ENCODE results near the gene SLC30A10.
"Not testable (repeated sequence)": the region's sequence is repeated elsewhere in the genome, so short reads cannot be mapped to it uniquely, and the experiment has no call there.

SLC30A10 gene

DNA sequence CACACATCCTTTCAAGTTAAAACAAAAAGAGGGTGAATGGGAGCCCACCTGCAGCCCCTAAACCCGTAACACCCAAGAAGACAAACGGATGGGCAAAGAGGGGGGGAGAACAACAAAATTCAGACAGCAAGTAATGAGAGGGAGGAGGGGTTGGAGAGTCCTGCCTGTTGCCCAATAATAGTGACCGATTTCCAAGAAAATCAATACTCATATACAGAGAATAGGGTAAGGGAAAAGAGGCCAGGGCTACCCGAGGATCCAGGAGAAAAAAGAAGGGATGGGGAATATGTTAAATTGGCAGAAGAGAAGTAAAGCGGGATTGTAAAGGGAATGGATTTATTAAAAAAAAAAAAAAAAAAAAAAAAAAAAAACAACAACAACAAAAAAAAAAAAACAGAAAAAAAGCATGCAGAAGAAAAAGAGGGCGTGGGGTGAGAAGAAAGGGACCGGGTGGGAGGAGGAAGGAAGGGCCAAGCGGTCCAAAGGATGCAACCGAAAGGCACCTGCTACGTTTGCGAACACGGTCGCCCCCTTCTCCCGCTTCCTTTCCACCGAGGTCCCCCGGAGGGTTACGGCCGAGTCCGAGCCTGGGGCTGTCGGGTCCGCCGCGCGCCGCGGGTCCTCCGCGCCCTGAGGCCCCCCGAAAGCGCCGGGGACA, 930 bp downstream of the SLC30A10 start:
- no peak for DNase-seq (ENCODE audit: low read depth, low spot score)

DNA sequence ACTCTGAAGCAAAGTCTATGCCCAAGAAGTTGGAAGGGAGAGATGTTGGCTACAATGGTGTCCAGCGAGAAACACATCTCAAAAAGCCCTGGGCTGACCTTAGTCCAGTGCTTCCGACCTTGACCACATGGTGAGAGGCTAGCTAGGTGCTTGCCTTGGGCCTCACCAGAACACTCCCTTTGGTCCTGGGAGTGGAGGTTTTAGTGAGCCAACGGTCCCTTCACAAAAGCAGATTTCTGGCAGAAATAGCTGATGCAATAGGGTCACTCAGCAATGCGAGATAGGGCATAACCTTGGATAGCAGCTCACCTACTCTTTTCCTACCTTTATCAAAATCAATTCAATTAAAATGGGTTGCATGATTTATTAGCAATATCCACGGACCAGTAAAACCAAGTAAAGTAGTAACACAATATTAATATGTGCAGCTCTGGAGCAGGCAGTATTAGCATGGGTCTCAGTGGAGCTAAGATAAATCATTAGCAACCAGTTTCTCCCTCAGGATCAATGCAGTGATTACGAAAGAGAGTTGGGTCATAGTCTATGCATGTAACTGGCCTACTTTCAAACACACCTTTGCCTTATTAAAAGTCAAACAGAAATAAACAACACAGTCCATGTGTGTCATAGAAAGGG, 1.9 kb downstream of the SLC30A10 start:
- DNase-seq (ENCODE audit: low read depth, low spot score) = no peak

DNA sequence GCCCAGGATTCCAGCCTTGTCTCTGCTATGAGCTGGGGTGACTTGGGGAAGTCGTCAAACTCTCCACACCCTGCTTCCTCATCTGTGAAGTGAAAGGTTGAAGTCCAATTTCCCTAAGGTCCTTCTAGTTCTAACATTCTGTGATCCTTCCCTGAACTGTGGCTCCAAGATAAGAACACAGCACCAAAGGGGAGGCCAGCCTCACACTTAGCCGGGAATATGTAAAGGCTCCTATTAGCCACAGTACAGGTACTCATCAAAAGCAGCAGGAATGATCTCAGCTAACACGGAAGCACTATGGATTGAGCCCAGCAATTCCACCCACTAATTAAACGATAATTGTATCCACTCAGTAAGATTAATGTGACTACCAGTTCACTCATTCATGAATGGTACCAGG, 4.0 kb downstream of the SLC30A10 start:
- no peak for DNase-seq (ENCODE audit: low read depth, low spot score)

DNA sequence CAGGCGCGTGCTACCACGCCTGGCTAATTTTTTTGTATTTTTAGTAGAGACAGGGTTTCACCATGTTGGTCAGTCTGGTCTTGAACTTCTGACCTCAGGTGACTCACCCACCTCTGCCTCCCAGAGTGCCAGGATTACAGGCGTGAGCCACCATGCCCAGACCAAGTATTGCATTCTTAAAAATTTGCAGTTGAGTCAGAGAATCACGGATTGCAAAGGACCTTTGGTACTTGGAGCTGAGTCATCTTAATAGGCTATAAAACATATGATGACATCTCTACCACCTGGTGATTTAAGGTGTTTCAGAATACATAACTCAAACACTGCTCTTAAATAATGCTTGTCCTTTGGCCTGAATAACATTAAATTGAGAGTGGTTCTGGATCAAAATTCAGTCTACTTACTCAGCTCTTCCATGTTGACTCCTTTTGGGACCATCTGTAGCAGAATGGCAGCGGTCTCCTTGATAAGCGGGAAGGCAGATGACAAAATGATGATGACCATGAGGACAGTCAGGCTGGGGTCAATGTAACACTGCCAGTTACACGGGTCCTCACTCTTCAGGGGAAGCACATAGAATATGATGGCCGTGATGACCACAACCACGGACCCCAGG, 10.4 kb downstream of the SLC30A10 start:
- no peak for DNase-seq (ENCODE audit: low read depth, low spot score)

DNA sequence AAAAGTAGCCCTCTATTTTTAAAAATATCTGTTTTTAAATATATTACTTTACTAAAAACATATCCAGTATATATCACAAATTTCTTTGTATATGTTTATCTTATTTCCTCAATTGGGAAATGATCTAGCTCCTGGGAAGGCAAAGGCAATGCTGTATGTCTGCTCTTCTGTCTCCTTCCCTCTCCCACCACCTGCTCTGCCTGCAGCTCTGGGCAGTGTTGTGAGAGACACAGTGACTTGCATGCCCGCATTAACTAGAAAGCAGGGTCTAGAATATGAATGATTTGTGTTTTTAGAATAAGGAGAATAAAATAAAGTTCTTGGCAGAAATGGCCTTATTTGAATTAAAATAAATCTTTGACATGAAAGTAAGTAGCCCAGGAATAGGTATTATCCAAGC, 11.1 kb downstream of the SLC30A10 start:
- DNase-seq (ENCODE audit: low read depth, low spot score) = no peak

DNA sequence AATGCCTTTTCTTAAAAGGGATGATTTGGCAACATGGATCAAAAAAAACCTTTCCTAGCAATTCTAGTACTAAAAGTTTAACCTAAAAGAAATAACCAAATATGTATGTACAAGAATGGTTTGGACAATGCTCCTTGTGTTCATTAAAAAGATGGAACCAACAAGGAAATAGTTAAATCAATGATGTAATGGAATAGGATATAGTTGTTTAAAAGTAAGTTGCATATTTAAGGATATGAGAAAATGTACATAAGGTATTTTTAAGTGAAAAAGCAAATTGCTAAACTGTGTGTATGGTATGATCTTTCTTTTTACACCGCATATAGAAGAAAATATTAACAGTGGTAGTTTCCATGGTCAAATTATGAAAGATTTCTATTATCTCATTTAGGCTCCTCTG, 12.1 kb downstream of the SLC30A10 start:
- no peak for DNase-seq (ENCODE audit: low read depth, low spot score)

DNA sequence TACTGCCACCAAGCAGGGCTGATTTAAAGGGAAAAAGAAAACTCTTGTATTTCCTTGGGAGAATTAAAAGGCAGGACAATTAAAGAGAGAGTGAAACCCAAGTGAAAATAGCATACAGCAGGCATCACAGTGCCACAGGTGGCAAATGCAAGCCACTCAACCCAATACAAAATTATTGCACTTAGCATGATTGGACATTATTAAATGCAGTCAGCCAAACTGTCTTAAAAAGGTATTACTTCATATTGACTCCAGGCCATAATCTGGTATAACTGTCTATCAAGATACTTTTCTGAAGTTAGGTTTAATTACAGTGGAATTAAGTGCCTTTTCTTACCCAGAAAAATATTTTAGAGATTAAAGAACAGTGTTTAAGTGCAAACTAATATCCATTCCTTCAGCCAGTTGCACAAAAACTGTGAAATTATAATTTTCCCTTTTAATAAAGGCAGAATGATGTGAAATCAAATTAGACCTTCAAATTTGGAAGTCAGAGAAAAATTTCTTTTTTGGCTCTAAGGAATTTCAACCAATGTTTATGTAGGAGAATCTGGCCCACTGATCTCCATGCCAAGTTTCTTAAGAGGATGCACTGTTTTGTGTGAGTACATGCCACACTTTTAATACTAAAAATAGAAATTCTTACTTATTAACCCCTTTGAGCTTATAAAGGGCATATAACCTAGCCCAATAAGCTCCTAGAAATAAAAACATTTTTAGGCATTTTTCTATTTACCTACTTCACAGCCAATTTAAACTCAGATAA, 15.2 kb downstream of the SLC30A10 start:
- no peak for DNase-seq (ENCODE audit: low read depth, low spot score)

DNA sequence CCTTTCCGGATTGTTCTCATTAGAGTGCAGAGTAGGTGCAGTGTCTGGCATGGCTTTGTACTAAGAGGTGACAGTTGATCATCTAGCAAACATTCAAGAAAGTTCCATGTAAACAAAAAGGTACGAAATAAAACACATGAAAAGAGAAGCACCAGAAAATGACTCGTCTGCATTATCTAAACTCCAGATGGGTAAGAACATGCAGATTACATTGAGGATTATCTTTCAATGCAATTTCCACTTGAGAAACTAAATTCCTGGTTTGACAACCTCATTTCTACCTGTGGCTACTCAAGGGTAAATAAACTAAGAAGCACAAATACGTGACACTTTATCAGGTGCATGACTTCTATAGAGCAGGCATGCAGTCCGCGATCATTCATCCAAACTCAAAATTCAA, 17.6 kb downstream of the SLC30A10 start:
- DNase-seq (ENCODE audit: low read depth, low spot score) = no peak

DNA sequence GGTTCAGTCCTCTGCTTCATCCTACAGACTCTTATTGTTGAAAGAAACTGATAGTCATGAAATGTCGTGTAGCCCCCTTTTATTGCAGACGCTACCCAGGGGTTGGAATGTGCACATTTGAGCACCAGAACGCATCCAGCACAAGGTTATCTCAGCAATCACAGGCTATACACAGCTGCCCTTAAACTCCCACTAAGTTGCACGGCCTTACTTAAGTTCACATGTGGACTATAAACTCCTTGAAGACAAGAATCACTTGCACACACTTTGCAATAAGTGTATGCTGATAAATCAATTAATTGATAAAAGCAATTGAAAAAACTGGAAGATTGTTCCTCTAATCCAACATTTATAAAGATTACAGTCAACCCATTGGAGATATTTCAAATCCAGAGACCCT, 18.9 kb downstream of the SLC30A10 start:
- no peak for DNase-seq (ENCODE audit: low read depth, low spot score)

DNA sequence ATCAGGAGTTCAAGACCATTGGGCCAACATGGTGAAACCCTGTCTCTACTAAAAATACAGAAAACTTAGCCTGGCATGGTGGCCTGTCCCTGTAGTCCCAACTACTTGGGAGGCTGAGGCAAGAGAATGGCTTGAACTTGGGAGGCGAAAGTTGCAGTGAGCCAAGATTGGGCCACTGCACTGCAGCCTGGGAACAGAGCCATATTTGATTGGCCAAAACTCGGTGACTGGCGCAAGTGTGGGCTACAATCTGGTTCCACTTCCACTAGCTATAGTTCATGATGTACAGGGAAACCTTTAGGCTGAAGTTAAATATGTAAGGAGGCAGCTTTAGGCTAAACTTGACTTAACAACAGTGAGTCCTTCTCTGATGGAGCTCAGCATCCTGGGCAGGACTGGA, 20.2 kb downstream of the SLC30A10 start:
- no peak for DNase-seq (ENCODE audit: low read depth, low spot score)

DNA sequence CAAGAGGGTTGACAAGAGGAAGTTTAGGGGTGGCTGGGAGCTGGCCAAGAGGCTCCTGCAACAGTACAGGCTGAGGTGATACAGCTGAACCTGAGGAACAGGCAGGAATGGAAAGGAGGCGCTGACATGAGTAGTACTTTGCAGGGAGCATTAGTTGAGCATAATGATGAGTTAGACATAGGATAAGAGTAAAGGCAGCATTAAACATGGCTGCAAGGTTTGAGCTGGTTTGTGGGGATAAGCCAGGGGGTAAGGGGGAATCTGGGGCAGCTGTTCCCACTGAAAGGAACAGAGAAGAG, 20.6 kb downstream of the SLC30A10 start:
- no peak for DNase-seq (ENCODE audit: low read depth, low spot score)

DNA sequence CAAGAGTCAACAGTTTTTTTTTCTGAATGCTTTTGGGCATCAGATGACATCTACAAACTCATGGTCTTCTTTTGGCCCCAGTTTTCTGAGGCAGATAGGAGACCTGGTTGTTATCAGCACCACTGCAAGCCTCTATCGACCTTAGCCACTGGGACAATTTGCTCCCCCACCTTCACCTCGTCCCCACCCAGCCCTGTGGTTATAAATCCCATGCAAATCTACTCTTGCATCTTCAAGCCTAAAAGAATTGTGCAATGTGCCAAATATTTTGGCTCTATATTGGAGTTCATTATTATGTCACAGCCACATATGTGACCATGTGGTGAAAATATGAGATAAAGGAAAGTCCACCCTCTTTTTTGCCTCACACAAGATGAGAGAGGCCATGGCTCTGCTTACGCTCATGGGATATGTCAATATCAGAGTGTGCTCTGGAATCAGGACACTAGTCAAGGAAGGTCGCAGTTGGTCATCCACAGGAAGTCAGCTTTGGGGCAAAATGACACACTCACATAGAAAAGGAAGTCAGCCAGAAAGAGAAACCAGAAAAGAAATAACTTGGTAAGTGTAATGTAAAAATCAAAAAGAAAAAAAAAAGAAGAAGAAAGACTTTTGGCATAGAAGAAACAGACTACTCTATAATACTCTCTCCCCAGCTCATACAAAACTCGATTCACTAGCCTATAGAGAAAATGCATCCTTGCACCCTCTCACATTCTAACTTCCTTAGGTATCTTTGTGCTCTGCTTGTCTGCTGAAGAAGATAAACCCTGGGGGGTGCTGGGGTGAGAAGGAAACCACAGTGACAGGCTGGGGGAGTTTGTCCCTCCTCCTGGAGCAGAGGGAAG, 21.2 kb downstream of the SLC30A10 start:
- no peak for DNase-seq (ENCODE audit: low read depth, low spot score)

DNA sequence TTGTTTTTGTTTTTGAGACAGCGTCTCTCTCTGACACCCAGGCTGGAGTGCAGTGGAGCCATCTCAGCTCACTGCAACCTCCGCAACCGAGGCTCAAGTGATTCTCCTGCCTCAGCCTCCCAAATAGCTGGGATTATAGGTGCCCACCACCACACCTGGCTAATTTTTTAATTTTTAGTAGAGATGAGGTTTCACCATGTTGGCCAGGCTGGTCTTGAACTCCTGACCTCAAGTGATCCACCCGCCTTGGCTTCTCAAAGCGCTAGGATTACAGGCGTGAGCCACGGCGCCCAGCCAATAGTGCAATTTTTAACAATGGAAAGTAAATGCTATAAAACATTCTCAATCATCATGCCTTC, 21.8 kb downstream of the SLC30A10 start:
- not testable (repeated sequence) for DNase-seq (ENCODE audit: low read depth, low spot score)

DNA sequence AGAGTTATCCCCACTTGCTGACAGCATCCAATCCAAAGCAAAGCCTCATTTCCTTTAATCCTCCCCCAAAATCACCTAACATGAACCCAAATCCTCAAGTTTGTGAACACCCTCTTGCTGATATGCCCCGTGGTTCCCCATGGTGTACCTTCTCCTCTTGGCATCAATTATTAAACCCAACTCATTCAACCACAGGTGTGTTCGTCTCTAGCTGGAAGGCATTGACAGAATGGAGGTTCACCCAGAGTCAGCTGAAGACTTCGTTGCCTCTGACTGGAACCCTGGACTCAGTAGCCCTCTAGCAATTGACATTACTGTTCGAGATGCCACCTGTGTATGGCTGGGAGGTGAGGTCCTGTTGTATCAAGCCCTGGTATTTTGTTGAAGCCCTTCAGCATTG, 22.8 kb downstream of the SLC30A10 start:
- no peak for DNase-seq (ENCODE audit: low read depth, low spot score)

DNA sequence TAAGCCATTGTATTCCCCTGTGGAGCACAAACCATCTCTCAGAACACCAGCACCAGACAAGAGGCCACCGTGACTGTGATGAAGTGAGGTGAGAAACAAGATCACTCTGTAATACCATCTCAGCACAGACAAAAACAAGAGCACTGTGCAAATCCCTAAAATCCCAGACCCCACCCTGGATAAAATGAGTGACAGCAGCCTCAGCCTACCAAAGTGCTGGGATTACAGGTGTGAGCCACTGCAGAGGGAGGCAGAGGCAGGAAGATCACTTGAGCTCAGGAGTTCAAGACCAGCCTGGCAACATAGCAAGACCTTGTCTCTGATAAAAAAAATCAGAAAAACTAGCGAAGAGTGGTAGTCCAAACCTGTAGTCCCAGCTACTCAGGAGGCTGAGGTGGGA, 23.4 kb downstream of the SLC30A10 start:
- DNase-seq (ENCODE audit: low read depth, low spot score) = no peak

DNA sequence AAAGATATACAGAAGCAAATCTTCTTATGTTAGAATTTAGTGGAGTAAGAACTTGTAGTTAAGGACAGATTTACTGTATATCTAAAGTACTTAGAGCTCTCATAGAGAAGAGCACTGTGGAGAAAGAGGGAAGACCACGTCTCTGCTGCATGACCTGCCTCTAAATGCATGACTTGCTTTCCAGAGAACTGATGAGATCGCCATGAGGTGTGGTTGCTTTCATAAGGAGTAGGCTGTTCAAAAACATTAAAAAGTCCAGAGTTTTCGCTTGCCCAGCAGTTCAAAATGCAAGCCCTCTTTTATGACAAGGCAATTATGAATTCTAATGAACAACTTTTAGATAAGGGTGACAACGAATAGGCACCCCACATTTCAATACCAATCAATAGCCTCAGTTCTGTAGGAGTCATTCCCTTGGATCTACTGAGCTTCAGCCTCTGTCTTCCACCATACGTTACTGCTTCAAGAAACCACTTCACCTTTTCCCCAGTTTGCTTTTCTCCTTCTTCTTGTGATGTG, 24.9 kb downstream of the SLC30A10 start:
- no peak for DNase-seq (ENCODE audit: low read depth, low spot score)

DNA sequence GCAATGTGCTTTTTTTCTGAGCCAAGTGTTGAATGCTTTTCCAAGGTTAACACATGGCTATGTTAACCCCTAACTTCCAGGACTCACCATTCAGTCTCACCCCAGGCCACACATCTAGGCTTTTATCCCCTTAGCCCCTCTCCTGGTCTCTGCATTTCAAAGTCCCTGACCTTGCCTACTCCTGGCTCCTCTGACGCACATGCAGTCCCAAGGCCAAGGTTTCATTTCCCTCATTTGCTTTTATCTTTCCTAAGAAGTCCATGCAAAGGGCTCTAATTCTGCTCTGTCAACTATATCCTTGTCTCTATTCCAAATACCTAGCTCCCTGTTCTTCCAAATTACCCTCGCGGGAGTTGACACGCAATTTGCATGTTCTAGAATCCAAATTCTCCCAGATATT, 25.4 kb downstream of the SLC30A10 start:
- no peak for DNase-seq (ENCODE audit: low read depth, low spot score)

DNA sequence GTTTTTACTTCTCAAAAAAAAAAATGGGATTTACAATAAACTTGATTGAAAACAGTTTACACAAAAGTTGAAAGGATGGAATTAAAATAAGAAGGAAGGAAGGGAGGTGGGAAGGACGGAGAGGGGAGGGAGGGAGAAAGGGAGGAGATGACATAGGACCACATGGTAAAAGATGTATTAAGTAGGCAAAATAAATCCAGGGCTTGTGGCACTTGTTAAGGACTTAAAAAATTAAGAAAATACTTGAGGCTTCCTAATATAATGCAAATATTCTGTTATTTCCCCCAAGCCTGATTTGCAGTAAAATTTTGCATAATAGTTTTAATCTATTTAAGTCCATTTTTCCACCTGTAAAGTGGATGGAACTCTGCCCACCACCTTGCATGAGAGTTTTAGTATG, 27.5 kb downstream of the SLC30A10 start:
- no peak for DNase-seq (ENCODE audit: low read depth, low spot score)

DNA sequence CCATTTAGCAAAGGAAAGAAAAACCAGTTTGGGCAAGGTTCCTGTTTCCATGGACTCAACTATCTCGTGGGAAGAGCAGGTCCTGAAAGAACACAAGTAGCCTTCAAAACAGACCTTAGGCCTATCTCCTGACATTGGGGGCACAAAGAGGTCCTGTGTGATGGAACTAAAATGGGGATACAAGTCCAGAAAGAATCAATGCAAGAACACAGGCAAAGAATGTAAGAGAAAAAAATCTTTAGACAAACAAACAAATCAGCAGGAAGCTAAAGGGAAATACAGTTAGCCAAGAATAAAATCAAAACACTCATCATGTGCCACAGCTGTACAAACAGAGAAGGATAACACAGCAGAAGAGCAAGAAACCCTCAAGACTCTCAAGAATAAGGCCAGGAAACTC, 28.2 kb downstream of the SLC30A10 start:
- DNase-seq (ENCODE audit: low read depth, low spot score) = no peak

DNA sequence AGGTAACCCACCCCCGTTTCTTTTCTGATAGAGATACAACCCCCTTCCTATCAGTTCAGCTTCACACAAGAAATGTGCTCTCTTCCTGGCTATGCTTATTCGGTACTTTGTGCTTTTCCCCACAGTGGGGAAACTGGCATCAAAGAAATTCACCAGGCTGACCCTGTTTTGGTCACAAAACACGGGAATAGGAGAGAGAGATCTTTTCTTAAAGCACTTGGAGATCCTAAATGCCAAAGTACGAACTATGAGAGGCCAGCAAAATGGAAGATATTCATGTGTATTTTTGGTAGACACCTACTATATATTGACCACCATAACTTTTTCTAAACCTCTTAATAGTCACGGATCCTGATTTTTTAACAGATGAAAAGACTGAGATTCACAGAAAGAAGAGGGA, 30.0 kb downstream of the SLC30A10 start:
- no peak for DNase-seq (ENCODE audit: low read depth, low spot score)

DNA sequence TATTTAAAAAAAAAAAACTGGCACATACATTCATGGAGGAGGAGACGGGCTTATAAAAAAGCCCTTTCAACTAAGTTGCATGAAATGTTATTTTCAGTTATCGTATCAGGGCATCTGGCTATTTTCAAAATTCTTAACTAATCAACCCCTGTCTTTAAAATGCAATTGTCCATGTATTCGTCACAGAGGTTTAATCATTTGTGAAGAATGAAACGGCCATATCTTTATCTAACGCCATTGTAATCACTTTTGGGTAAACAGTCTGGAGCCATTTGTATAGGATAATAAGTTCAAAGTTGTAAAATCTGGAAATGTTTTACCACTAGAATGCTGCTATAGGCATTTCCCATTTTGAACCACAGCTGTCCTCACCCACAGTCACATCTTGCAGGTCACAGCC, 30.4 kb downstream of the SLC30A10 start:
- DNase-seq (ENCODE audit: low read depth, low spot score) = no peak

DNA sequence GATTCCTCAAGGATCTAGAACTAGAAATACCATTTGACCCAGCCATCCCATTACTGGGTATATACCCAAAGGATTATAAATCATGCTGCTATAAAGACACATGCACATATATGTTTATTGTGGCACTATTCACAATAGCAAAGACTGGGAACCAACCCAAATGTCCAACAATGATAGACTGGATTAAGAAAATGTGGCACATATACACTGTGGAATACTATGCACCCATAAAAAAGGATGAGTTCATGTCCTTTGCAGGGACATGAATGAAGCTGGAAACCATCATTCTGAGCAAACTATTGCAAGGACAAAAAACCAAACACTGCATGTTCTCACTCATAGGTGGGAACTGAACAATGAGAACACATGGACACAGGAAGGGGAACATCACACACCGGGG, 36.1 kb downstream of the SLC30A10 start:
- DNase-seq (ENCODE audit: low read depth, low spot score) = not testable (repeated sequence)

Measured in ELF-1 (cell line).